Endothelial cell of umbilical vein (primary cell): ENCODE results near the gene HMG20B. TPM values are rescaled to one million over a fixed set of nuclear protein-coding genes. Genes with fewer than 3 reads are reported as not detected.
A peak's percentile ranks its signal among the peaks of the same experiment; 100 is the strongest.

ENCODE experiments used
- Bru-seq: library from RNA; stranded (reverse); fragments of 400-500 nt; gene quantifications from one replicate; lab custom pipeline; 2021; lab: Mats Ljungman, UMichigan
- BruChase-seq, 2 experiments: library from RNA; stranded (reverse); fragments of 400-500 nt; gene quantifications; one replicate each; lab custom pipeline; 2021; lab: Mats Ljungman, UMichigan
- BruUV-seq: library from RNA; stranded (reverse); fragments of 400-500 nt; replicated peaks from 2 replicates; lab custom pipeline; 2021; lab: Mats Ljungman, UMichigan
- CTCF ChIA-PET: fragments of 300-600, 350-600 bp; sonication (Branson Sonifier 250); formaldehyde crosslinking; loops from one replicate; lab custom pipeline; 2021; ENCODE audit warnings: antibody characterized with exemption, inconsistent platforms; lab: Charles Lee
- POLR2A ChIA-PET: fragments of 300-600, 350-600 bp; sonication (Branson Sonifier 250); formaldehyde crosslinking; loops from one replicate; lab custom pipeline; 2021; ENCODE audit warnings: antibody characterized with exemption, inconsistent platforms; lab: Charles Lee
- DNase-seq: peaks from one replicate; pipeline ENCODE4 v3.0.0-alpha.2; 2011; ENCODE audit warnings: low read depth, low spot score
- FAIRE-seq: peaks from 2 replicates; lab custom pipeline; 2011; peaks lifted over from hg19 to GRCh38; lab: Jason Lieb, UNC
- H2AFZ ChIP-seq: 2 replicates; pipeline ENCODE4 v1.6.0; 2012; ENCODE audit warnings: low read depth, low read length, control low read depth, inconsistent platforms
- H3K27ac ChIP-seq: 2 replicates; pipeline ENCODE4 v1.5.1; 2011; ENCODE audit warnings: low read depth, mild to moderate bottlenecking, control low read depth, low read length, moderate library complexity; ENCODE audit not compliant: insufficient read depth
- H3K27me3 ChIP-seq, 2 experiments: 2 replicates each; pipeline versions ENCODE4 v1.6.0 to v1.6.1; 2011; ENCODE audit warnings: low read length in 2 of 2, mixed read lengths in 1 of 2; ENCODE audit not compliant: control insufficient read depth in 2 of 2, insufficient read depth in 2 of 2
- H3K36me3 ChIP-seq, 2 experiments: 2 replicates in 1 of 2; 3 replicates in 1 of 2; pipeline ENCODE4 v1.5.1; 2011; ENCODE audit warnings: low read length in 2 of 2, mild to moderate bottlenecking in 1 of 2, moderate library complexity in 1 of 2; ENCODE audit not compliant: control insufficient read depth in 2 of 2, insufficient read depth in 2 of 2; ENCODE audit errors: extremely low read depth in 1 of 2
- H3K4me1 ChIP-seq: 3 replicates; pipeline ENCODE4 v1.5.1; 2011; ENCODE audit warnings: mild to moderate bottlenecking, low read length; ENCODE audit not compliant: control insufficient read depth, insufficient read depth; ENCODE audit errors: extremely low read depth
- H3K4me2 ChIP-seq: 2 replicates; pipeline ENCODE4 v1.6.1; 2011; ENCODE audit warnings: low read length, control low read depth, mixed read lengths; ENCODE audit not compliant: insufficient read depth
- H3K4me3 ChIP-seq, 3 experiments: fragments of 200-600 bp in 1 of 3; sonication (generic), shearing (Covaris generic) in 1 of 3; replicated peaks in 1 of 3; 2 replicates each; pipeline ENCODE4 v1.5.1; 2011 to 2016; ENCODE audit warnings: control low read depth in 3 of 3, low read length in 3 of 3, mild to moderate bottlenecking in 2 of 3, inconsistent platforms in 1 of 3, low read depth in 1 of 3, moderate library complexity in 1 of 3; ENCODE audit not compliant: insufficient read depth in 1 of 3
- H3K79me2 ChIP-seq: 2 replicates; pipeline ENCODE4 v1.6.0; 2012; ENCODE audit warnings: low read length, inconsistent platforms; ENCODE audit not compliant: control insufficient read depth, insufficient read depth
- H3K9ac ChIP-seq: replicated peaks from 2 replicates; pipeline ENCODE3; 2011; ENCODE audit warnings: low read length, control low read depth; ENCODE audit not compliant: insufficient read depth; ENCODE audit errors: extremely low read depth
- H3K9me1 ChIP-seq: replicated peaks from 3 replicates; pipeline ENCODE4 v1.6.0; 2011; ENCODE audit warnings: mild to moderate bottlenecking, low read length; ENCODE audit not compliant: control insufficient read depth, insufficient read depth; ENCODE audit errors: extremely low read depth
- H3K9me3 ChIP-seq: replicated peaks from 2 replicates; pipeline ENCODE4 v1.5.1; 2012; ENCODE audit warnings: low read length, inconsistent platforms; ENCODE audit not compliant: control insufficient read depth, insufficient read depth
- H4K20me1 ChIP-seq: replicated peaks from 2 replicates; pipeline ENCODE3; 2011; ENCODE audit warnings: mild to moderate bottlenecking, low read length; ENCODE audit not compliant: control insufficient read depth, insufficient read depth; ENCODE audit errors: extremely low read depth
- EZH2 ChIP-seq: IDR thresholded peaks from 2 replicates; pipeline ENCODE4 v1.6.1; 2012; ENCODE audit warnings: borderline replicate concordance, low read depth, mild to moderate bottlenecking, moderate library complexity, low read length, inconsistent platforms; ENCODE audit not compliant: severe bottlenecking
- FOS ChIP-seq: IDR thresholded peaks from 2 replicates; pipeline ENCODE4 v1.6.1; 2011; ENCODE audit warnings: mild to moderate bottlenecking, low read length, moderate library complexity, borderline replicate concordance; ENCODE audit not compliant: insufficient read depth
- GATA2 ChIP-seq: IDR thresholded peaks from 2 replicates; pipeline ENCODE4 v1.7.0; 2011; ENCODE audit warnings: low read depth, mild to moderate bottlenecking, moderate library complexity, mixed read lengths, low read length; ENCODE audit not compliant: insufficient read length, insufficient read depth
- JUN ChIP-seq: IDR thresholded peaks from 2 replicates; pipeline ENCODE4 v1.6.1; 2011; ENCODE audit warnings: borderline replicate concordance, low read depth; ENCODE audit not compliant: insufficient read length, insufficient read depth
- MYC ChIP-seq: IDR thresholded peaks from one replicate; pipeline ENCODE4 v1.6.1; 2011; ENCODE audit warnings: mild to moderate bottlenecking, low read depth, low read length
- POLR2A ChIP-seq: IDR thresholded peaks from 2 replicates; pipeline ENCODE4 v1.6.1; 2012; ENCODE audit warnings: low read depth, mild to moderate bottlenecking, control low read depth, low read length
- POLR2AphosphoS5 ChIP-seq: IDR thresholded peaks from 2 replicates; pipeline ENCODE4 v1.6.1; 2012; ENCODE audit warnings: low read depth, mild to moderate bottlenecking, control low read depth, low read length, moderate library complexity; ENCODE audit not compliant: insufficient read depth
- dilution Hi-C: fragments of 300-500 bp; cut with MboI; formaldehyde crosslinking; loops from one replicate; pipeline ENCODE4 v1.15.0; 2019; ENCODE audit warnings: low sequenced_read_pairs; ENCODE audit not compliant: extremely low pct_ligation_motif_present
- intact Hi-C: fragments of 100-400 bp; cut with micrococcal nuclease; formaldehyde crosslinking; loops from one replicate; pipeline ENCODE4 v1.10.0; 2022
- long read RNA-seq: library from polyadenylated mRNA; stranded (forward); transcript quantifications from one replicate; pipeline ENCODE4 v2.0.0, GENCODE V29; 2021
- polyA minus RNA-seq, 3 experiments: library from RNA; depleted of rRNA, polyadenylated mRNA; stranded (reverse); fragments of >200 nt; gene quantifications; 1 replicate in 1 of 3; 2 replicates in 2 of 3; pipeline ENCODE4 v1.2.3, GENCODE V29; 2011
- polyA plus RNA-seq, 4 experiments: library from polyadenylated mRNA; depleted of rRNA in 3 of 4; stranded (reverse) in 3 of 4; unstranded in 1 of 4; fragments of >200 nt; gene quantifications; 2 replicates each; pipeline versions ENCODE4 v1.2.1 to v1.2.3, GENCODE V29; 2011 to 2012; ENCODE audit warnings: missing spikeins in 1 of 4
- total RNA-seq: library from RNA; stranded (reverse); gene quantifications from 2 replicates; pipeline ENCODE4 v1.2.3, GENCODE V29; 2021
- TF ChIP-seq, protein P1 (sequence below): IDR thresholded peaks from 2 replicates; pipeline ENCODE4 v1.6.1; 2011; ENCODE audit not compliant: insufficient read depth, insufficient read length
- TF ChIP-seq, protein P2 (sequence below), 2 donors: IDR thresholded peaks; 1 replicate in 1 of 2; 2 replicates in 1 of 2; pipeline ENCODE4 v1.5.1; 2011; ENCODE audit warnings: low read length in 2 of 2, mild to moderate bottlenecking in 2 of 2, moderate library complexity in 2 of 2, control low read depth in 1 of 2, inconsistent platforms in 1 of 2, low read depth in 1 of 2; ENCODE audit not compliant: insufficient read depth in 1 of 2; ENCODE audit errors: extremely low read depth in 1 of 2

The HMG20B gene
- total RNA-seq: 98.0 and 98.2 TPM in 2 replicates
- polyA plus RNA-seq: 53.2 and 63.9 TPM in 2 replicates
- 43.3 and 57.2 TPM in 2 replicates for polyA plus RNA-seq (2011; cell fraction: cytosol; rRNA removed)
- polyA plus RNA-seq (2011; cell fraction: nucleus; rRNA removed): 104 and 115 TPM in 2 replicates
- 55.7 and 69.0 TPM in 2 replicates for polyA plus RNA-seq (2012)
- polyA minus RNA-seq: 14.0 and 17.1 TPM in 2 replicates
- polyA minus RNA-seq (2011; cell fraction: cytosol; rRNA and poly(A)+ RNA removed): 123 TPM
- 11.3 and 18.5 TPM in 2 replicates for polyA minus RNA-seq (2011; cell fraction: nucleus; rRNA and poly(A)+ RNA removed)
- Bru-seq, nascent RNA: percentile 58 among the genes with signal in this experiment
- percentile 87 among the genes with signal in this experiment for BruChase-seq, experiment 1, labeled RNA remaining after a 6-hour chase
- BruChase-seq, experiment 2, labeled RNA remaining after a 2-hour chase: percentile 76 among the genes with signal in this experiment
- long read RNA-seq, transcript HMG20B-202 (10 exons, 1,596 nt): major isoform, 254 of 421 reads
- long read RNA-seq, partial matches to known transcripts: 99 of 421 reads
- long read RNA-seq, other reads (novel, unspliced or antisense): 62 of 421 reads

DNA sequence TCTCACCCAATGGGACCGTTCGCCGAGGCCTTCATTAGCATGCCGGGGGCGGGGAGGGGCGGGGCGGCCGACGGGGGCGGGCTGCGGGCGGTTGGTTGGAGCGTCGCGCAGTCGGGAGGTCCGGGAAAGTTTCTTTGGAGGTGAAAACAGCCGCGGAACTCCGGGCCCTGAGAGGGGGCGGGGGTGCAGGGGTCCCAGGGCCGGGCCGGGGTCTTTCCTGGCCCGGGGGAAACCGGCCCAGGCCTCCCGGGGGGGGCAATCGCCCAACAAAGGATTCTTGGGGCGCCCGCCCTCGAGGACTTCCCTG, at the start of gene HMG20B:
Gene HMG20B, plus strand, starts transcription at position 90 of the 307 bp plus-strand sequence. CDS start 366 bp downstream, outside the sequence.
- TF ChIP-seq GATA2: no peak
- no TSS peak for BruUV-seq
- Histone ChIP-seq H4K20me1 (no peaks in the 10 kb centered on the region), H3K9me3 (no peaks in the 10 kb centered on the region), H3K27ac (peak within 1 kb of the TSS; percentile 65), H3K27me3 (no peaks in the 10 kb centered on the region), H2AFZ (peak within 1 kb of the TSS; percentile 86), H3K4me1 (peaks cover 15% of the 10 kb centered on the region), H3K4me3 (peak within 1 kb of the TSS; percentile 81 to 99 (median 97)), H3K79me2 (peaks cover 2% of the 10 kb centered on the region), H3K9ac (peak within 1 kb of the TSS; percentile 78), H3K36me3 (peaks cover 0 to 3% of the 10 kb centered on the region in 2 experiments), H3K4me2 (peak within 1 kb of the TSS; percentile 84), H3K9me1 (no peaks in the 10 kb centered on the region)
- FAIRE-seq: no peak
- dilution Hi-C loops (no loop called here), intact Hi-C loops (loop anchor here (1.0 to 5.0 kb wide), 5 partner anchors 16 to 99 kb away; partner anchors contain the start of genes CACTIN, FZR1, MFSD12 and TBXA2R)
- ChIA-PET CTCF (no interaction called here), POLR2A (no interaction called here)
- DNase-seq: no peak

DNA sequence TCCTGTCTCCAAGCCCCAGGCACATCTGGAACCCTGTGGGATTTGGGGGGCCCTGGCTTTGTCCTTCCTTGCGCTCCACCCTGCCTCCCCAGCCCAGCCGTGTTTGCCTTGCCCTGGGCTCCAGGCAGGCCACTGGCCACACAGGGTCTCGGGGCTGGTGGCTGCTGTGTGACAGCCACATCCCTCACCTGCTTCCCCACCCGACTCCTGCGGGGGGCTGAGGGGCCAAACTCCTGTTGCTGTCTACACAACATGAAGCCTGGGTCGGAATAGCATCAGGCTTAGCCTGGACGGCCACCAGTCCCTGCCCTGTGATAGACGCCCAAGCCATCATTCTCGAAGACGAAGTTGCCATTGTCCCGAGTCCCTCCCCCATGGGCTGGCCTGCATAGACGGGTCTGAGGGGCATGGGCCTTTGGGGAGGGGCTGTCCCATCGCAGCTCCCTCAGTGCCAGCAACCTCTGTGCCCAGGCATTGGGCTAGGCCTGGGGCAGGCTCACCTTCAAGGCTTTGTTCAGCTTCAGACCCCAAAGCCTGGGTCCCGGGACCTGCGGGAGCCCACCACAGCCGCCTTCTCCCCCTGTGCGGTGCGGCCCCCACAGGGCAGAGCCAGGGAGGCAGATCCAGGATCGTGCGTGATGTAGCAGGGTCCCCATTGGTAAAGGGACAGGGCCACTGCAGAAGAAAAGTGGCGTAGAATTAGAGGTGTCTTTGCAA, 49.2 kb upstream of the HMG20B start:
- H3K79me2 ChIP-seq: peaks cover 34% of the 10 kb centered on the region
- FAIRE-seq: no peak
- no peak for DNase-seq
- no peak overlapping the region for H3K4me2 ChIP-seq
- no peaks in the 10 kb centered on the region for H3K27me3 ChIP-seq
- H3K9ac ChIP-seq: no peak overlapping the region
- no peaks in the 10 kb centered on the region for H3K9me3 ChIP-seq
- H3K4me3 ChIP-seq: no peak overlapping the region
- no TSS peak for BruUV-seq
- no peaks in the 10 kb centered on the region for H4K20me1 ChIP-seq
- H3K36me3 ChIP-seq: peaks cover 0 to 51% of the 10 kb centered on the region in 2 experiments
- dilution Hi-C loops: no loop called here
- no peak overlapping the region for H3K27ac ChIP-seq
- H3K9me1 ChIP-seq: no peaks in the 10 kb centered on the region
- TF ChIP-seq MYC (no peak), EZH2 (no peak), FOS (no peak), POLR2A (no peak), POLR2AphosphoS5 (no peak), JUN (no peak)
- TF ChIP-seq, protein P1, sequence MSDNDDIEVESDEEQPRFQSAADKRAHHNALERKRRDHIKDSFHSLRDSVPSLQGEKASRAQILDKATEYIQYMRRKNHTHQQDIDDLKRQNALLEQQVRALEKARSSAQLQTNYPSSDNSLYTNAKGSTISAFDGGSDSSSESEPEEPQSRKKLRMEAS: no peak
- TF ChIP-seq, protein P2, sequence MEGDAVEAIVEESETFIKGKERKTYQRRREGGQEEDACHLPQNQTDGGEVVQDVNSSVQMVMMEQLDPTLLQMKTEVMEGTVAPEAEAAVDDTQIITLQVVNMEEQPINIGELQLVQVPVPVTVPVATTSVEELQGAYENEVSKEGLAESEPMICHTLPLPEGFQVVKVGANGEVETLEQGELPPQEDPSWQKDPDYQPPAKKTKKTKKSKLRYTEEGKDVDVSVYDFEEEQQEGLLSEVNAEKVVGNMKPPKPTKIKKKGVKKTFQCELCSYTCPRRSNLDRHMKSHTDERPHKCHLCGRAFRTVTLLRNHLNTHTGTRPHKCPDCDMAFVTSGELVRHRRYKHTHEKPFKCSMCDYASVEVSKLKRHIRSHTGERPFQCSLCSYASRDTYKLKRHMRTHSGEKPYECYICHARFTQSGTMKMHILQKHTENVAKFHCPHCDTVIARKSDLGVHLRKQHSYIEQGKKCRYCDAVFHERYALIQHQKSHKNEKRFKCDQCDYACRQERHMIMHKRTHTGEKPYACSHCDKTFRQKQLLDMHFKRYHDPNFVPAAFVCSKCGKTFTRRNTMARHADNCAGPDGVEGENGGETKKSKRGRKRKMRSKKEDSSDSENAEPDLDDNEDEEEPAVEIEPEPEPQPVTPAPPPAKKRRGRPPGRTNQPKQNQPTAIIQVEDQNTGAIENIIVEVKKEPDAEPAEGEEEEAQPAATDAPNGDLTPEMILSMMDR (IDR thresholded peaks at IDR 0.05; ENCODE audit: extremely low read depth in 1 of 2, insufficient read depth in 1 of 2, low read depth in 1 of 2, low read length in 2 of 2): no peak
- intact Hi-C loops: no loop called here
- H3K4me1 ChIP-seq: no peaks in the 10 kb centered on the region
- ChIA-PET CTCF (no interaction called here), POLR2A (no interaction called here)
- H2AFZ ChIP-seq: no peak overlapping the region
